Lung microvascular endothelial cell (primary cell): ENCODE results near the gene NCCRP1. TPM values are rescaled to one million over a fixed set of nuclear protein-coding genes. Genes with fewer than 3 reads are reported as not detected.

Experiments
- DNase-seq, 2 donors: peaks; one replicate each; pipeline versions ENCODE4 v3.0.0 to v3.0.0-alpha.2; 2010; ENCODE audit warnings: low read depth in 2 of 2
- total RNA-seq: library from RNA; depleted of rRNA; stranded (reverse); fragments of >200 nt; gene quantifications from 2 replicates; pipeline ENCODE4 v1.2.1, GENCODE V29; 2014

The NCCRP1 gene
- total RNA-seq, 1 donor from 2014 or later = not detected

GRCh38 chr19:39164289-39164688, 32.5 kb upstream of the NCCRP1 start:
- DNase-seq = no peak

GRCh38 chr19:39165857-39166256, 30.9 kb upstream of the NCCRP1 start:
- no peak for DNase-seq

GRCh38 chr19:39166571-39167391, 30.0 kb upstream of the NCCRP1 start:
- DNase-seq = peak; percentile 68 to 89

GRCh38 chr19:39167461-39168257, 29.1 kb upstream of the NCCRP1 start:
- DNase-seq = no peak

- no peak for DNase-seq
Measured at GRCh38 chr19:39168258-39169142, 28.3 kb upstream of the NCCRP1 start.

GRCh38 chr19:39169143-39169810, 27.5 kb upstream of the NCCRP1 start:
- DNase-seq = no peak

- DNase-seq = no peak
Measured at GRCh38 chr19:39170386-39171231, 26.2 kb upstream of the NCCRP1 start.

GRCh38 chr19:39171479-39172465, 25.0 kb upstream of the NCCRP1 start:
- DNase-seq = no peak

GRCh38 chr19:39172700-39173501, 23.9 kb upstream of the NCCRP1 start:
- DNase-seq = no peak

GRCh38 chr19:39173502-39173991, 23.2 kb upstream of the NCCRP1 start:
- no peak for DNase-seq

- no peak for DNase-seq
Measured at GRCh38 chr19:39174142-39174541, 22.6 kb upstream of the NCCRP1 start.

GRCh38 chr19:39174558-39175544, 21.9 kb upstream of the NCCRP1 start:
- no peak for DNase-seq

GRCh38 chr19:39175564-39175963, 21.2 kb upstream of the NCCRP1 start:
- DNase-seq = no peak

- no peak for DNase-seq
Measured at GRCh38 chr19:39177110-39177699, 19.6 kb upstream of the NCCRP1 start.

GRCh38 chr19:39177736-39178135, 19.0 kb upstream of the NCCRP1 start:
- no peak for DNase-seq

GRCh38 chr19:39178296-39179006, 18.3 kb upstream of the NCCRP1 start:
- DNase-seq = no peak
